Stimulated activated CD8-positive, alpha-beta memory T cell treated with anti-CD3 and anti-CD28 coated beads, Interleukin-12 subunit alpha, Interleukin-12 subunit beta, amount 100 ng/mL, for 24 hours (primary cell): Measurements from ENCODE around the gene OR3A2.
"Not testable (repeated sequence)": the region's sequence is repeated elsewhere in the genome, so short reads cannot be mapped to it uniquely, and the experiment has no call there.

Experiments
- DNase-seq: peaks from one replicate; pipeline ENCODE4 v3.0.0-alpha.2; 2020; ENCODE audit errors: extremely low read depth

Gene OR3A2

GRCh38 chr17:3293548-3293947, 92.6 kb downstream of the OR3A2 start:
- not testable (repeated sequence) for DNase-seq

GRCh38 chr17:3282901-3283300, 103.2 kb downstream of the OR3A2 start:
- no peak for DNase-seq

- no peak for DNase-seq
These were observed 110.0 kb downstream of the OR3A2 start for GRCh38 chr17:3276126-3276525.

GRCh38 chr17:3271072-3271848, 114.8 kb downstream of the OR3A2 start:
- DNase-seq: no peak

GRCh38 chr17:3260600-3260999, 125.5 kb downstream of the OR3A2 start:
- no peak for DNase-seq

GRCh38 chr17:3260163-3260562, 125.9 kb downstream of the OR3A2 start:
- DNase-seq: no peak

GRCh38 chr17:3256575-3256974, 129.5 kb downstream of the OR3A2 start:
- no peak for DNase-seq

- not testable (repeated sequence) for DNase-seq
These were observed 137.1 kb downstream of the OR3A2 start for GRCh38 chr17:3249013-3249412.

GRCh38 chr17:3244841-3245240, 141.3 kb downstream of the OR3A2 start:
- DNase-seq: not testable (repeated sequence)

- not testable (repeated sequence) for DNase-seq
These were observed 145.1 kb downstream of the OR3A2 start for GRCh38 chr17:3241044-3241443.

- not testable (repeated sequence) for DNase-seq
These were observed 147.4 kb downstream of the OR3A2 start for GRCh38 chr17:3238685-3239084.

- DNase-seq: not testable (repeated sequence)
These were observed 153.8 kb downstream of the OR3A2 start for GRCh38 chr17:3232300-3232699.
